Esophagus squamous epithelium (tissue), 4 donors: ENCODE measurements around the gene NMNAT3.

Source experiments
- CTCF ChIP-seq, 6 experiments: fragments of 450-650 bp in 4 of 6; fragments of 200-600 bp in 2 of 6; sonication (generic) in 2 of 6; IDR thresholded peaks; one replicate each; pipeline ENCODE4 v1.5.1; 2016 to 2019; ENCODE audit warnings: antibody characterized with exemption in 6 of 6, mild to moderate bottlenecking in 4 of 6, moderate library complexity in 4 of 6
- POLR2A ChIP-seq, 4 donors: fragments of 450-650 bp; IDR thresholded peaks; one replicate each; pipeline ENCODE4 v1.6.1; 2017; ENCODE audit warnings: antibody characterized with exemption in 4 of 4, mild to moderate bottlenecking in 4 of 4, moderate library complexity in 3 of 4

- TF ChIP-seq CTCF (IDR thresholded peaks at IDR 0.05) (no peak), POLR2A (IDR thresholded peaks at IDR 0.05) (no peak)
Observed at GRCh38 chr3:139676632-139677387, 962 bp downstream of the NMNAT3 start.
